CD4-positive, alpha-beta T cell treated with Interleukin-1 beta for 1 hour (primary cell): ENCODE measurements around the gene LAMA2.

Experiments
- DNase-seq, 2 donors: peaks; one replicate each; pipeline ENCODE4 v3.0.0-alpha.2; 2020 to 2022

The LAMA2 gene, protein sequence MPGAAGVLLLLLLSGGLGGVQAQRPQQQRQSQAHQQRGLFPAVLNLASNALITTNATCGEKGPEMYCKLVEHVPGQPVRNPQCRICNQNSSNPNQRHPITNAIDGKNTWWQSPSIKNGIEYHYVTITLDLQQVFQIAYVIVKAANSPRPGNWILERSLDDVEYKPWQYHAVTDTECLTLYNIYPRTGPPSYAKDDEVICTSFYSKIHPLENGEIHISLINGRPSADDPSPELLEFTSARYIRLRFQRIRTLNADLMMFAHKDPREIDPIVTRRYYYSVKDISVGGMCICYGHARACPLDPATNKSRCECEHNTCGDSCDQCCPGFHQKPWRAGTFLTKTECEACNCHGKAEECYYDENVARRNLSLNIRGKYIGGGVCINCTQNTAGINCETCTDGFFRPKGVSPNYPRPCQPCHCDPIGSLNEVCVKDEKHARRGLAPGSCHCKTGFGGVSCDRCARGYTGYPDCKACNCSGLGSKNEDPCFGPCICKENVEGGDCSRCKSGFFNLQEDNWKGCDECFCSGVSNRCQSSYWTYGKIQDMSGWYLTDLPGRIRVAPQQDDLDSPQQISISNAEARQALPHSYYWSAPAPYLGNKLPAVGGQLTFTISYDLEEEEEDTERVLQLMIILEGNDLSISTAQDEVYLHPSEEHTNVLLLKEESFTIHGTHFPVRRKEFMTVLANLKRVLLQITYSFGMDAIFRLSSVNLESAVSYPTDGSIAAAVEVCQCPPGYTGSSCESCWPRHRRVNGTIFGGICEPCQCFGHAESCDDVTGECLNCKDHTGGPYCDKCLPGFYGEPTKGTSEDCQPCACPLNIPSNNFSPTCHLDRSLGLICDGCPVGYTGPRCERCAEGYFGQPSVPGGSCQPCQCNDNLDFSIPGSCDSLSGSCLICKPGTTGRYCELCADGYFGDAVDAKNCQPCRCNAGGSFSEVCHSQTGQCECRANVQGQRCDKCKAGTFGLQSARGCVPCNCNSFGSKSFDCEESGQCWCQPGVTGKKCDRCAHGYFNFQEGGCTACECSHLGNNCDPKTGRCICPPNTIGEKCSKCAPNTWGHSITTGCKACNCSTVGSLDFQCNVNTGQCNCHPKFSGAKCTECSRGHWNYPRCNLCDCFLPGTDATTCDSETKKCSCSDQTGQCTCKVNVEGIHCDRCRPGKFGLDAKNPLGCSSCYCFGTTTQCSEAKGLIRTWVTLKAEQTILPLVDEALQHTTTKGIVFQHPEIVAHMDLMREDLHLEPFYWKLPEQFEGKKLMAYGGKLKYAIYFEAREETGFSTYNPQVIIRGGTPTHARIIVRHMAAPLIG (N-terminal part only)

GRCh38 chr6:128882991-128883611 is at the start of gene LAMA2:
LAMA2 (plus strand) TSS chr6:128883138; CDS start chr6:128883246, 108 bp downstream.
- no peak for DNase-seq

GRCh38 chr6:128836761-128837160 is 46.2 kb upstream of the LAMA2 start:
- DNase-seq = no peak

- no peak for DNase-seq
Observed at GRCh38 chr6:128841518-128841917, 41.4 kb upstream of the LAMA2 start.

- no peak for DNase-seq
Observed at GRCh38 chr6:128844598-128844997, 38.3 kb upstream of the LAMA2 start.

DNA sequence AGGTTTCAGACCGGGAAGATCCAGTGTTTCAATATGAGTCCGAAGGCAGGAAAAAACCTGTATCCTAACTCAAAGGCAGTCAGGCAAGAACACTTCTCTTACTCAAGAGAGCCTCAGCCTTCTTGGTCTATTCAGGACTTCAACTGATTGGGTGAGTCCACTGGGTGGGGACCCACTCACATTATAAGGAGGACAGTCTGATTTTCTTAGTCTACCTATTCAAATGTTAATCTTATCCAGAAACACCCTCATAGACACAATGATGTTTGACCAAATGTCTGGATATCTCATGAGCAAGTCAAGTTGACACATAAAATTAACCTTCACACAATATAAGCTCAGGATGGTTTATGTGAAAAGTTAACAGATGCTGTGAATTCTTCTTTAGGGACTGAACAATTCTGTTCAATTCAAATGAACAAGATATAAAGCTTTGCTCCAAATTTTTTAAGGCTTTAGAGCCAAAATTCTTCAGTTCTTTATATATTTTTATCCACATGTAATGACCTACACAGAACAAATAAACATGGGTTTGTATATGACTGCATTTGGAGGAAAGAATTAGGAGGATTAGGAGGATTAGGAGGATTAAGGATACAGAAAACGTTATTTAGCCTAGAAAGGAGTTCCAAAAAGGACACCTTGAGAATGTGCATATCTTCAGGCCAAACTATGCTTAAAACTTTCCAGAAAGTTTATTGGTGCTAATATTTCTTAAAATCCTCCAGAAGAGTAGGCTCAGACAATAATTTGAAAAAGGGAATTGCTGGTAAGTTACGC is 35.3 kb upstream of the LAMA2 start:
- no peak for DNase-seq

GRCh38 chr6:128848212-128848935 is 34.6 kb upstream of the LAMA2 start:
- no peak for DNase-seq

DNA sequence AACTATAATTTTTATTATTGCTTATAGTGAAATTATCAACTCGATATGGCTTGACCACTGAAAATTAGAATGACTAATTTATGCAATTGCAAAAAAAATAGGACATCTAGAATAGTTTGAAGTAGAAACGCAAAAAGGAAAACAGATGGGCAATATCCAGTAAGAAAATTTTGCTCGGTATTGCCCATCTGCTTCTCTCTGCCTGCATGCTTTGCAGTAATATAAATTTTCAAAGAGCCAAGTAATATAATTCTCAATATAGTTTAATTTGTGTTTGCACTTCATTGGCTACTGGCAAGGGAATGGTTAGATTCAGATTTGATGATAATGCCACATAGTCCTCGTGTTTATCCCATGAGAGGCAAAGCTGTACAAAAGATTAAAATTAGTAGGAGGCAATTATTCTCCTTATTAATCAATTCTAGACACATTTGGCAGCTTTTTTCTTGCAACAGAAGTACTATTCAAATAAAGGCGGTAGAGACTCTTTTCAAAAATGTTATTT is 27.3 kb upstream of the LAMA2 start:
- no peak for DNase-seq

DNA sequence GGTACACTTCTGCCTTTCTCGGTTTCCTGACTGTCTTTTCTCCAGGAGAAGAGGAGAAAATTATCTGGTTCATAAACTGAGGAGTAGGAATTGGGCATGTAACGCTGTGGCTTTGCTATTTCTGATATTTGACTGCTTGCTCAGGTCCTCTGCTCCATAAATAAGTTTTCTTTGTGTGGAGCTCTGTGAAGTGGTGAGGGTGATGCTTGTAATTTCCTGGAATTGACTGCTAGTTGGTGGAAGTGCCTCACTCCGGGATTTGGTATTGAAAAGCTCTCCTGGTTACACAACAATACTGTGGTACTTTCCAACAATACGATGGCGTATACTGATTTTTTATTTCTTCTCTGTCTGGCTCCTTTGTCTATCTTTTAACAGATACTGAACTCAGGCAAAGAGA is 25.1 kb upstream of the LAMA2 start:
- DNase-seq = no peak

DNA sequence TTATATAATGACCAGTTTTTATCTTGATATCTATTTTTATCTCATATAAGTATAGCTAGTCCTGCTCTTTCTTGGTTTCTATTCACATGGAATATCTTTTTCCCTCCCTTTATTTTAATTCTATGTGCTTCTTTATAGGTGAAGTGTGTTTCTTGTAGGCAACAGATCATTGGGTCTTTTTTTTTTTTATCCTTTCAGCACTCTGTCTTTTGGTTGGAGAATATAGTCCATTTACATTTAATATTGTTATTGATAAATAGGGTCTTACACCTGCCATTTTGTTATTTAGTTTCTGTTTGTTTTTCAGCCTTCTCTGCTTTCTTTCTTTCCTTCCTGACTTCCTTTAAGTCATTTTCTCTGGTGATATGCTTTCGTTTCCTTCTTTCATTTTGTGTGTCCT is 22.2 kb upstream of the LAMA2 start:
- no peak for DNase-seq

DNA sequence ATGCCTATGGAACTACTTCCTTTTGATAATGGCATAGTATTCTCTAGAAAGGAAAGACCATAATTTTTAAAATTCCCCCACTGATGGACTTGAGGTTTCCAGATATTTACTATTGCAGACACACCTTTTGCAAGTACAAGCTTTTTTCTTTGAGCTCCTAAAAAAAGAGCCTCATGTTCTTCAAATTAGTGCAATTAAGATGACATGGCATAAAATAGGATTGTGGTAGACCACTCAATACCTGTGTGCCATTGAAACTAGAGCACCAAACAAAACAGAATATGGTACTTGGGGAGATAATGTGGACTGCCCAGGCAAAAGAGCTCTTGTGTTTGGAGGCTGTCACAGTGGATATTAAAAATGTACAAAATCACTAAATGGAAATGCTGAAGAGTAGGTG is 19.0 kb upstream of the LAMA2 start:
- DNase-seq = no peak

GRCh38 chr6:128870746-128871145 is 12.2 kb upstream of the LAMA2 start:
- no peak for DNase-seq

- DNase-seq = no peak
Observed at GRCh38 chr6:128874863-128875262, 8.1 kb upstream of the LAMA2 start.

- no peak for DNase-seq
Observed at GRCh38 chr6:128882560-128882959, 378 bp upstream of the LAMA2 start.

DNA sequence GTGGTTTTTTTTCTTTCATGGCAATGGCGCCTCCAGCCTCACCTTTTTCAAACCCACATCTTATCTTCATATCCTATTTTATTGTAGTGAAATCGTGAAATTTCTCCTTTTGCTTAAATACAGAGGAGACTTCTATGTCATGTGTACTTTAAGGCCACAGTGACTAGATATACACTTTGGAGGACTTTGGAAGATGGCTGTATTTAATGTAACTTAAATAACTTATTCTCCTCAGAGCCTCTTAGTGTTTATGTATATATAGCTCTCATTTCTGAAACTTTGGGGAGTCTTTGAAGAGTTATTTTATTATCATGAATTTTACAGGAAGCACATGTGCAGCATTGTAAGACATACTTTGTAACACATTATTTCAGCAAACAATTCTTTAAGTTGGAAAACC is 968 bp downstream of the LAMA2 start:
- no peak for DNase-seq

DNA sequence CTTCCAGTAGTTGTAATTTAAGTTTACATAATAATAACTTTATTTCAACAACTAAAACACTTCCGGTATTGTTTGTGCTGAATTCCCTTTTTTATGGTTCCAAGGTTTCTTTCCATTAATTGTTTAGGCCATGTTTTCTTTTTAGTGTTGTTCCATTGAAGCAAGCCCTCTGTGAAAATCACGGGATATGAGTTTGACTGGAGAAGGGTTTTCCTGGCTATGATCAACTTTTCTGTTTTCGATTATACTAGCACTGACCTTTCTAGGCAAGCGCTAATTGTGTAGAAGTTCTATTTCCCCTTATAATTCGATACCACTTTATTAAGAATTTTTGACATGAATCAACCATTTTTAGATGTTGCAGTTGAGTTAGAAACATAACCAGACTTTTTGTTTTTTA is 2.4 kb downstream of the LAMA2 start:
- no peak for DNase-seq

DNA sequence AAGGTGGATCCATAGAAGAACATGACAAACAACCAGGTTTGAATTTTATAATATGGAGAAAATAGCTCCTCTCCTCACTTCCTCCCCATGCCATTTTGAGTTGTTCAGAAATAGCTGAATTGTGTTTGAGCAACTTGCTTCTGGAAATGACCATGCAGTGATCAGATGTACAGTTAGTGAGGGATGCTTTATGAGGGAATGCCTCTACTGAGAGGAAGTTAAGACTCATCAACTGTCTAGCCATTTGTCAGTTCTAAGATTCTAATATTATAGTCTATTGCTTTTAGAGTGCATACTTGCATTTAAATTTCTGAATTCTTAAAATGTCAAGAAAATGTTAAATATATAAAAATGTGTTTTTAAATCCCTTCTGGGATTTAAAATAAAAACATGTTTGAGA is 3.8 kb downstream of the LAMA2 start:
- DNase-seq = no peak

DNA sequence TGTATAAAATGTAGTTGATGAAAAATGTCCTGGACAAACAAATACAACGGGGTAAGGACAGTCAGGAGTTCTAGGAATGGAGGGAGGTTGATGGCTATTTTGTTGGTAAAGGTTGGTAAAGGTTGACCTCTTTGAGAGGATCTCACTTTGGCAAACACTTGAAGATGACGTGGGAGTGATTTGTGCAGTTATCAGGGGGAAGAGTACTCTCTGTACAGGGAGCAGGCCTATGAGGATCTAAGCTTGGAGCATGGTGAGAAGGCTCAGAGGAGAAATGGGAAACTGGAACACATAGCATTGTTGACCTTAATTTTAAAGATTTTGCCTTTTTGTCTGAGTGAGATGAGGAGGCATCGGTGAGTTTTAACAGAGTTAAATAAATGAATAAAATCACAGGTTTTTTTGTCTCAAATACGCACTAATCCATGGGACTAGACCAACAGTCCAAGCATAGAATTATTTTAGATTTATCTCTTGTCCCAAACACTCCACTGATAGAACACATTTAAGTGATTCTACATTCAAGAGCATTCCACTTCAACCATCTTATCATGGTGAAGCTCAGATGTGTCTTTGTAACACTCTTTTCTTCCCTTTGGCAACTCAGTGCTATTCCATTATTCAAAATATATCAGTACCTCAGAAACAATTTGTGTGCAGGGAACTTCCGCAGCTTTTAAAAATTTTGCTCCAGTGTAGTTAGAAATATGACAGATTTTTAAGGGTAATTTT is 5.7 kb downstream of the LAMA2 start:
- DNase-seq = no peak

DNA sequence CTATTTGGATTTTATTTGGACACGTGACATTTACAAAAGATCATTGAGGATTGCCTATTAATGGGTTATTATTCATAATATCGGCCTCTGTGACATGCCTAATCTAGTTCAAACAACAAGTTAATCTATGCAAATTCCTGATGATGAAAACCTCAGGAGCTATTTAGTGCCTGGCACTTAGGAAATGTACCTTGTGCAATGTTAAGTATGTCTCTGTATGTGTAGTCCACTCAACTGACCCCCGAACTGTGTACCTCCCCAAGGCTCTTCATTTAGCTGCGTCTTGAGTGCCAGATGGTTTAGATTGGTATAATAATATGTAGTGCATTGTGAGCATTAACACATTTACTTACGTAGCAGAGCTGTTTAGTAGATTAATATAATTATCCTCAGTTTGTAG is 6.9 kb downstream of the LAMA2 start:
- DNase-seq = no peak

DNA sequence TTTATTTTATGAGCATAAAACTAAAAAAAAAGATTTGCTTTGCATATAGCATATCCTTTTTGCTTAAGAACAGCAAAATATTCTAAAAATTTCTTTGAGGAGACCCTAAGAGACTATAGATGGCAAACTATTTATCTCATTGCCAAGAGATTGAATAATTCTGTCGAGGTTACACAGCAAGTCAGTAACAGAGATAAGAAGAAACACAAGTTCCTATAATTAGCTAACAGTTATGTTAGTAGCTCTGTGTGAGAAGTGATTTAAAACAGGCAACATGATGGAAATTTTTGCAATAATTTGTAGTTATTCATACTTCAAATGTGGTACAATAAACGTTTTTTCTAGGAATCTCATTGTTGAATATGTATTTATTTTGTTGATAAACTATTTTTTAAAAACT is 9.1 kb downstream of the LAMA2 start:
- DNase-seq = no peak

GRCh38 chr6:128899341-128900050 is 16.6 kb downstream of the LAMA2 start:
- no peak for DNase-seq
